Neural cell (in vitro differentiated cells): ENCODE measurements around the gene NBEA. TPM values are rescaled to one million over a fixed set of nuclear protein-coding genes. Genes with fewer than 3 reads are reported as not detected.

Source experiments
- H2AFZ ChIP-seq: fragments of 200-600, 300-800 bp; sonication (generic), shearing (Covaris generic); 2 replicates; pipeline ENCODE4 v1.6.0; 2014; ENCODE audit warnings: low read depth, mild to moderate bottlenecking, antibody characterized with exemption, low read length, moderate library complexity
- H3F3A ChIP-seq: fragments of 200-600 bp; shearing (Covaris generic); 2 replicates; pipeline ENCODE4 v1.6.1; 2016; ENCODE audit warnings: mild to moderate bottlenecking, moderate library complexity, mixed read lengths, antibody characterized with exemption, low read length; ENCODE audit not compliant: insufficient read depth, poor library complexity, severe bottlenecking
- H3K27ac ChIP-seq: fragments of 200-600, 300-800 bp; sonication (generic), shearing (Covaris generic); 2 replicates; pipeline ENCODE4 v1.5.1; 2014; ENCODE audit warnings: mild to moderate bottlenecking, low read length, moderate library complexity
- H3K27me3 ChIP-seq: fragments of 300-800, 200-600 bp; sonication (generic), shearing (Covaris generic); 2 replicates; pipeline ENCODE4 v1.6.0; 2014; ENCODE audit warnings: mild to moderate bottlenecking, low read depth, low read length, moderate library complexity; ENCODE audit not compliant: insufficient read depth
- H3K36me3 ChIP-seq: fragments of 300-800, 200-600 bp; sonication (generic), shearing (Covaris generic); 2 replicates; pipeline ENCODE4 v1.5.1; 2014; ENCODE audit warnings: mild to moderate bottlenecking, antibody characterized with exemption, low read length, moderate library complexity; ENCODE audit not compliant: insufficient read depth
- H3K4me2 ChIP-seq: fragments of 300-800, 200-600 bp; sonication (generic), shearing (Covaris generic); 2 replicates; pipeline ENCODE4 v1.6.0; 2014; ENCODE audit warnings: mild to moderate bottlenecking, low read length
- H3K4me3 ChIP-seq: fragments of 300-800, 200-600 bp; sonication (generic), shearing (Covaris generic); 2 replicates; pipeline ENCODE4 v1.5.1; 2014; ENCODE audit warnings: mild to moderate bottlenecking, low read length, moderate library complexity
- H3K79me2 ChIP-seq: fragments of 200-600 bp; shearing (Covaris generic); replicated peaks from 2 replicates; pipeline ENCODE4 v1.6.0; 2014; ENCODE audit warnings: mild to moderate bottlenecking, low read length, moderate library complexity; ENCODE audit not compliant: insufficient read depth
- H3K9ac ChIP-seq: fragments of 300-800, 200-600 bp; sonication (generic), shearing (Covaris generic); 2 replicates; pipeline ENCODE4 v1.6.1; 2016; ENCODE audit warnings: mild to moderate bottlenecking, low read length, mixed read lengths
- H3K9me2 ChIP-seq: fragments of 200-600 bp; shearing (Covaris generic); 2 replicates; pipeline ENCODE4 v1.6.1; 2016; ENCODE audit warnings: mild to moderate bottlenecking, low read length, mixed read lengths; ENCODE audit not compliant: insufficient read depth
- H3K9me3 ChIP-seq: fragments of 200-600, 300-800 bp; sonication (generic), shearing (Covaris generic); 2 replicates; pipeline ENCODE4 v1.6.1; 2016; ENCODE audit warnings: mild to moderate bottlenecking, mixed run types, low read length, moderate library complexity, mixed read lengths
- H4K20me1 ChIP-seq: fragments of 200-600 bp; shearing (Covaris generic); 2 replicates; pipeline ENCODE4 v1.6.1; 2016; ENCODE audit warnings: mild to moderate bottlenecking, mixed run types; ENCODE audit not compliant: insufficient read depth
- CTCF ChIP-seq: fragments of 450-650 bp; IDR thresholded peaks from 2 replicates; pipeline ENCODE4 v1.5.1; 2014; ENCODE audit warnings: antibody characterized with exemption, mild to moderate bottlenecking, moderate library complexity; ENCODE audit not compliant: poor library complexity, severe bottlenecking
- EP300 ChIP-seq: fragments of 450-650 bp; conservative IDR thresholded peaks from 2 replicates; pipeline ENCODE4 v1.6.1; 2014; ENCODE audit warnings: antibody characterized with exemption, mild to moderate bottlenecking, moderate library complexity; ENCODE audit not compliant: poor library complexity, severe bottlenecking
- EZH2 ChIP-seq: fragments of 200-600, 300-800 bp; shearing (Covaris generic), sonication (generic); IDR thresholded peaks from 2 replicates; pipeline ENCODE4 v1.6.1; 2014; ENCODE audit warnings: antibody characterized with exemption, low read length, borderline replicate concordance, mild to moderate bottlenecking; ENCODE audit not compliant: insufficient read depth, poor library complexity, severe bottlenecking
- MXI1 ChIP-seq: fragments of 450-650 bp; conservative IDR thresholded peaks from 2 replicates; pipeline ENCODE4 v1.6.1; 2014; ENCODE audit warnings: antibody characterized with exemption, mild to moderate bottlenecking; ENCODE audit not compliant: poor library complexity, severe bottlenecking
- POLR2AphosphoS5 ChIP-seq: IDR thresholded peaks from 2 replicates; pipeline ENCODE4 v1.6.1; 2012
- RAD21 ChIP-seq: fragments of 450-650 bp; conservative IDR thresholded peaks from 2 replicates; pipeline ENCODE4 v1.6.1; 2014; ENCODE audit warnings: antibody characterized with exemption, mild to moderate bottlenecking, moderate library complexity
- REST ChIP-seq: IDR thresholded peaks from 2 replicates; pipeline ENCODE4 v1.6.1; 2012; ENCODE audit warnings: borderline replicate concordance
- SMC3 ChIP-seq: fragments of 450-650 bp; conservative IDR thresholded peaks from 2 replicates; pipeline ENCODE4 v1.6.1; 2014; ENCODE audit warnings: antibody characterized with exemption, mild to moderate bottlenecking, moderate library complexity; ENCODE audit not compliant: poor library complexity
- TAF1 ChIP-seq: IDR thresholded peaks from 2 replicates; pipeline ENCODE4 v1.6.1; 2012; ENCODE audit warnings: low read depth
- polyA plus RNA-seq: library from polyadenylated mRNA; depleted of rRNA; stranded (reverse); fragments of >200 nt; gene quantifications from 2 replicates; pipeline ENCODE4 v1.2.3, GENCODE V29; 2014

NBEA gene
- polyA plus RNA-seq, 1 donor from 2014 or later, result 55.8 TPM

- no peak overlapping the region for H3K4me3 ChIP-seq
- no peak overlapping the region for H3K9ac ChIP-seq
- no peaks in the 10 kb centered on the region for H3K9me3 ChIP-seq
- H3K4me2 ChIP-seq, result no peak overlapping the region
- no peaks in the 10 kb centered on the region for H3K36me3 ChIP-seq
- no peaks in the 10 kb centered on the region for H3K9me2 ChIP-seq
- no peaks in the 10 kb centered on the region for H3K27me3 ChIP-seq
- TF ChIP-seq REST (no peak), POLR2AphosphoS5 (no peak), MXI1 (no peak), EZH2 (no peak), SMC3 (no peak), TAF1 (no peak), RAD21 (no peak), EP300 (no peak), CTCF (no peak)
- H2AFZ ChIP-seq, result no peak overlapping the region
- H3F3A ChIP-seq, result no peaks in the 10 kb centered on the region
- no peaks in the 10 kb centered on the region for H4K20me1 ChIP-seq
- no peaks in the 10 kb centered on the region for H3K79me2 ChIP-seq
- H3K27ac ChIP-seq, result no peak overlapping the region
Measured at GRCh38 chr13:35455022-35455421, 513.0 kb downstream of the NBEA start.

- TF ChIP-seq POLR2AphosphoS5 (no peak), MXI1 (no peak), TAF1 (no peak), SMC3 (no peak), CTCF (no peak), EP300 (no peak), REST (no peak), RAD21 (no peak), EZH2 (no peak)
- Histone ChIP-seq H3K9me2 (no peaks in the 10 kb centered on the region), H4K20me1 (no peaks in the 10 kb centered on the region), H2AFZ (no peak overlapping the region), H3K79me2 (no peaks in the 10 kb centered on the region), H3K4me2 (no peak overlapping the region), H3K27ac (no peak overlapping the region), H3K36me3 (no peaks in the 10 kb centered on the region), H3F3A (no peaks in the 10 kb centered on the region), H3K27me3 (no peaks in the 10 kb centered on the region), H3K9me3 (no peaks in the 10 kb centered on the region), H3K9ac (no peak overlapping the region), H3K4me3 (no peak overlapping the region)
Measured at GRCh38 chr13:35457258-35457657, 515.2 kb downstream of the NBEA start.
